Spleen (tissue), 11 donors: Measurements from ENCODE around the gene CASP2. TPM values are rescaled to one million over a fixed set of nuclear protein-coding genes. Genes with fewer than 3 reads are reported as not detected.

ENCODE experiments used
- DNase-seq: peaks from one replicate; pipeline ENCODE4 v3.0.0-alpha.2; 2020
- H3K27ac ChIP-seq, 8 donors: fragments of 200-600 bp; sonication (generic) in 7 of 8; 1 replicate in 4 of 8; 2 replicates in 4 of 8; pipeline versions ENCODE4 v1.5.0 to v1.8.0; 2016 to 2021; ENCODE audit warnings: inconsistent platforms in 4 of 8, mild to moderate bottlenecking in 4 of 8, moderate library complexity in 1 of 8
- H3K27me3 ChIP-seq, 7 donors: fragments of 200-600 bp; sonication (generic) in 6 of 7; replicated peaks in 1 of 7; 1 replicate in 4 of 7; 2 replicates in 3 of 7; pipeline versions ENCODE4 v1.5.0 to v1.8.0; 2016 to 2021; ENCODE audit warnings: inconsistent platforms in 3 of 7, mild to moderate bottlenecking in 1 of 7
- H3K36me3 ChIP-seq, 6 donors: fragments of 200-600 bp; sonication (generic) in 5 of 6; 1 replicate in 4 of 6; 2 replicates in 2 of 6; pipeline versions ENCODE4 v1.5.0 to v1.8.0; 2016 to 2021; ENCODE audit warnings: inconsistent platforms in 2 of 6
- H3K4me1 ChIP-seq, 6 donors: fragments of 200-600 bp; sonication (generic) in 5 of 6; 1 replicate in 3 of 6; 2 replicates in 3 of 6; pipeline versions ENCODE4 v1.5.0 to v1.8.0; 2016 to 2021; ENCODE audit warnings: inconsistent platforms in 3 of 6
- H3K4me3 ChIP-seq, 8 donors: fragments of 200-600 bp; sonication (generic) in 7 of 8; 1 replicate in 4 of 8; 2 replicates in 4 of 8; pipeline versions ENCODE4 v1.5.0 to v1.8.0; 2016 to 2021; ENCODE audit warnings: inconsistent platforms in 4 of 8, mild to moderate bottlenecking in 4 of 8, moderate library complexity in 2 of 8
- H3K9me3 ChIP-seq, 8 donors: fragments of 200-600 bp; sonication (generic) in 7 of 8; 1 replicate in 4 of 8; 2 replicates in 4 of 8; pipeline versions ENCODE4 v1.5.0 to v1.8.0; 2016 to 2021; ENCODE audit warnings: inconsistent platforms in 4 of 8
- CTCF ChIP-seq, 11 experiments: fragments of 200-600 bp in 7 of 11; fragments of 450-650 bp in 4 of 11; sonication (generic) in 4 of 11; IDR thresholded peaks in 8 of 11; conservative IDR thresholded peaks in 3 of 11; 1 replicate in 7 of 11; 2 replicates in 4 of 11; pipeline versions ENCODE4 v1.4.0 to v1.8.0; 2016 to 2021; ENCODE audit warnings: antibody characterized with exemption in 11 of 11, inconsistent platforms in 4 of 11, mild to moderate bottlenecking in 1 of 11
- POLR2A ChIP-seq, 3 donors: fragments of 450-650 bp; IDR thresholded peaks; one replicate each; pipeline ENCODE4 v1.5.1; 2017; ENCODE audit warnings: antibody characterized with exemption in 3 of 3, mild to moderate bottlenecking in 1 of 3
- POLR2AphosphoS5 ChIP-seq, 3 donors: sonication (generic); formaldehyde crosslinking; IDR thresholded peaks; one replicate each; pipeline ENCODE4 v1.5.1; 2017; ENCODE audit warnings: antibody characterized with exemption in 3 of 3
- WGBS, 5 donors: extraction: QIAGEN DNeasy Blood & Tissue Kit in 3 of 5; methylation state at CpG; one replicate each; pipeline versions ENCODE4 v1.1.5 to v1.1.7; 2013 to 2018; 5-methylcytosine and 5-hydroxymethylcytosine counted together
- intact Hi-C: fragments of 100-400 bp; cut with DNase I; formaldehyde crosslinking; loops from one replicate; pipeline ENCODE4 v1.15.0; 2023; ENCODE audit warnings: low total_unique reads
- polyA plus RNA-seq, 3 donors: library from polyadenylated mRNA; stranded (reverse); fragments of 200-250 nt; gene quantifications; one replicate each; pipeline ENCODE4 v1.2.1, GENCODE V29; 2013
- small RNA-seq, 4 donors: library from RNA; depleted of rRNA; stranded (forward); fragments of <200 nt; gene quantifications; one replicate each; pipeline ENCODE3, GENCODE V24; 2016
- total RNA-seq, 7 donors: library from RNA; depleted of rRNA in 3 of 7; stranded (reverse); fragments of >200 nt in 3 of 7; fragmentation: NEBNext Ultra II Directional in 4 of 7; extraction: Animal tissue kit (Norgen Biotek cat#: 25700) in 4 of 7; gene quantifications; one replicate each; pipeline versions ENCODE4 v1.1.0 to v1.2.1, GENCODE V29; 2016 to 2021
- donor health status: healthy with polysubstance abuse.
- donor health status: DM: no; HTN: no; CAD: no; lungs with moderate emphysema.
- donor health status: DM: no; HTN: no; CAD: no.
- donor health status: Bipolar disorder and iron deficiency.
- donor health status: healthy.
- donor health status: DM: no; HTN: no; CAD: no.
- donor health status: DM: yes; HTN: yes; CAD: no.

Gene CASP2
- total and polyA plus RNA-seq, 10 donors: 9.9 to 51.0 (median 34.4) TPM

- peaks cover 0 to 3% (median under 1%) of the 10 kb centered on the region in 6 donors for H3K4me1 ChIP-seq
- WGBS, 5 donors: 79 to 95% (median 94%) methylated on average over 13 of the region's 13 CpGs
- peaks cover 0 to 44% (median 4%) of the 10 kb centered on the region in 7 donors for H3K27me3 ChIP-seq
- TF ChIP-seq POLR2AphosphoS5 (IDR thresholded peaks at IDR 0.05) (no peak), CTCF (IDR thresholded peaks at IDR 0.05 in 8 of 11, conservative IDR thresholded peaks at IDR 0.05 in 3 of 11) (no peak), POLR2A (IDR thresholded peaks at IDR 0.05) (no peak)
- intact Hi-C loops: no loop called here
- DNase-seq: no peak
- no peaks in the 10 kb centered on the region for H3K36me3 ChIP-seq
- H3K9me3 ChIP-seq: no peaks in the 10 kb centered on the region
- no peak overlapping the region for H3K27ac ChIP-seq
- H3K4me3 ChIP-seq: no peak overlapping the region
Measured at GRCh38 chr7:143356414-143357050, 68.4 kb downstream of the CASP2 start.

Small RNA genes lying within 50 kb of the gene (small RNA-seq; reads per million reads assigned to genes)
- 0 reads per million in 4 donors for gene RN7SL481P
- 0 reads per million in 4 donors for gene RN7SL535P

Other genes starting within 250 kb of the CASP2 start
- not detected for gene OR6V1, start 236.0 kb upstream of the CASP2 start, total RNA-seq
- not detected for gene OR6V1, start 236.0 kb upstream of the CASP2 start, polyA plus RNA-seq
- not detected for gene PIP, start 156.3 kb upstream of the CASP2 start, total RNA-seq
- not detected for gene PIP, start 156.3 kb upstream of the CASP2 start, polyA plus RNA-seq
- not detected for gene TAS2R39, start 104.9 kb upstream of the CASP2 start, total RNA-seq
- not detected for gene TAS2R39, start 104.9 kb upstream of the CASP2 start, polyA plus RNA-seq
- gene TAS2R40, start 66.3 kb upstream of the CASP2 start, total RNA-seq: not detected
- not detected for gene TAS2R40, start 66.3 kb upstream of the CASP2 start, polyA plus RNA-seq
- 100 to 1,000 TPM; 194 to 247 (median 231) TPM for gene GSTK1, start 24.9 kb upstream of the CASP2 start, total RNA-seq
- gene GSTK1, start 24.9 kb upstream of the CASP2 start, polyA plus RNA-seq: 100 to 1,000 TPM; 162 to 182 (median 178) TPM
- gene TMEM139, start 3.4 kb upstream of the CASP2 start, total RNA-seq: 1 to 10 TPM in 4 of 7 donors, under 1 TPM in 3; 0.60 to 2.0 (median 1.2) TPM
- 1 to 10 TPM in 1 of 3 donors, under 1 TPM in 2; 0.52 to 2.3 (median 0.70) TPM for gene TMEM139, start 3.4 kb upstream of the CASP2 start, polyA plus RNA-seq
- gene CLCN1, start 27.8 kb downstream of the CASP2 start, total RNA-seq: under 1 TPM in 4 of 7 donors, not detected in 3; 0.07 to 0.54 (median 0.26) TPM
- gene CLCN1, start 27.8 kb downstream of the CASP2 start, polyA plus RNA-seq: under 1 TPM; 0.06 to 0.08 (median 0.07) TPM
- gene FAM131B, start 74.4 kb downstream of the CASP2 start, total RNA-seq: 1 to 10 TPM in 1 of 7 donors, under 1 TPM in 6; 0.20 to 1.4 (median 0.74) TPM
- under 1 TPM; 0.04 to 0.10 (median 0.09) TPM for gene FAM131B, start 74.4 kb downstream of the CASP2 start, polyA plus RNA-seq
- 100 to 1,000 TPM; 104 to 439 (median 211) TPM for gene ZYX, start 93.0 kb downstream of the CASP2 start, total RNA-seq
- 10 to 100 TPM; 50.3 to 95.6 (median 53.6) TPM for gene ZYX, start 93.0 kb downstream of the CASP2 start, polyA plus RNA-seq
- 1 to 10 TPM; 1.3 to 4.5 (median 3.8) TPM for gene EPHA1, start 120.5 kb downstream of the CASP2 start, total RNA-seq
- gene EPHA1, start 120.5 kb downstream of the CASP2 start, polyA plus RNA-seq: 1 to 10 TPM in 2 of 3 donors, under 1 TPM in 1; 0.80 to 1.5 (median 1.1) TPM
- gene TAS2R60, start 155.1 kb downstream of the CASP2 start, total RNA-seq: 1 to 10 TPM in 2 of 7 donors, under 1 TPM in 3, not detected in 2; 0.30 to 2.2 (median 0.85) TPM
- gene TAS2R60, start 155.1 kb downstream of the CASP2 start, polyA plus RNA-seq: not detected
- gene TAS2R41, start 189.5 kb downstream of the CASP2 start, total RNA-seq: under 1 TPM in 3 of 7 donors, not detected in 4; 0.41 to 0.95 (median 0.55) TPM
- gene TAS2R41, start 189.5 kb downstream of the CASP2 start, polyA plus RNA-seq: not detected